22Rv1 (cell line): ENCODE data around the gene MAP7.

Experiments used
- CTCF ChIP-seq: fragments of 450-650 bp; IDR thresholded peaks from 2 replicates; pipeline ENCODE4 v1.5.1; 2017; ENCODE audit warnings: mild to moderate bottlenecking
- ZFX ChIP-seq: fragments of 450-650 bp; IDR thresholded peaks from 2 replicates; pipeline ENCODE4 v1.6.1; 2017; ENCODE audit warnings: antibody characterized with exemption, borderline replicate concordance

- TF ChIP-seq CTCF (peak; percentile 99), ZFX (no peak)
Measured at GRCh38 chr6:136550330-136551071, at the start of gene MAP7.
